Upper lobe of left lung (tissue), 6 donors: ENCODE results near the gene DGCR8. TPM values are rescaled to one million over a fixed set of nuclear protein-coding genes. Genes with fewer than 3 reads are reported as not detected.

Experiments
- ATAC-seq, 2 donors: fragments of 200-7000 bp; cut with Tn5 transposase; one replicate each; pipeline ENCODE4 v1.9.1; 2022; ENCODE audit warnings: mild to moderate bottlenecking in 2 of 2, moderate library complexity in 2 of 2; ENCODE audit not compliant: low FRiP score in 2 of 2
- DNase-seq, 2 donors: peaks; one replicate each; pipeline ENCODE4 v3.0.0-alpha.2; 2019 to 2020
- H3K27ac ChIP-seq, 4 donors: fragments of 200-600 bp; sonication (generic); one replicate each; pipeline ENCODE4 v1.5.1; 2016 to 2019
- H3K27me3 ChIP-seq, 4 donors: fragments of 200-600 bp; sonication (generic); one replicate each; pipeline ENCODE4 v1.5.1; 2017 to 2019
- H3K36me3 ChIP-seq, 4 donors: fragments of 200-600 bp; sonication (generic); one replicate each; pipeline ENCODE4 v1.5.1; 2016 to 2019
- H3K4me1 ChIP-seq, 4 donors: fragments of 200-600 bp; sonication (generic); one replicate each; pipeline ENCODE4 v1.5.1; 2018 to 2019
- H3K4me3 ChIP-seq, 4 donors: fragments of 200-600 bp; sonication (generic); one replicate each; pipeline ENCODE4 v1.5.1; 2017 to 2019; ENCODE audit warnings: mild to moderate bottlenecking in 2 of 4, moderate library complexity in 1 of 4
- H3K9me3 ChIP-seq, 4 donors: fragments of 200-600 bp; sonication (generic); one replicate each; pipeline ENCODE4 v1.5.1; 2018 to 2019
- EP300 ChIP-seq, 4 donors: sonication (generic); formaldehyde crosslinking; IDR thresholded peaks; one replicate each; pipeline ENCODE4 v1.5.1; 2017; ENCODE audit warnings: antibody characterized with exemption in 4 of 4, control low read depth in 2 of 4
- POLR2A ChIP-seq, 4 donors: fragments of 450-650 bp; IDR thresholded peaks; one replicate each; pipeline ENCODE4 v1.5.1; 2016 to 2017; ENCODE audit warnings: antibody characterized with exemption in 4 of 4, mild to moderate bottlenecking in 2 of 4
- POLR2AphosphoS5 ChIP-seq, 2 donors: sonication (generic); formaldehyde crosslinking; IDR thresholded peaks; one replicate each; pipeline ENCODE4 v1.5.1; 2017; ENCODE audit warnings: antibody characterized with exemption in 2 of 2
- WGBS, 2 donors: methylation state at CpG; one replicate each; pipeline ENCODE4 v1.1.5; 2017 to 2018; 5-methylcytosine and 5-hydroxymethylcytosine counted together
- total RNA-seq, 6 donors: library from RNA; depleted of rRNA in 4 of 6; stranded (reverse); fragments of >200 nt in 4 of 6; gene quantifications; one replicate each; pipeline versions ENCODE4 v1.1.0 to v1.2.1, GENCODE V29; 2016 to 2021
- TF ChIP-seq, protein P1 (sequence below), 6 experiments: fragments of 450-650 bp in 4 of 6; fragments of 200-600 bp in 2 of 6; sonication (generic) in 2 of 6; IDR thresholded peaks; one replicate each; pipeline ENCODE4 v1.5.1; 2016 to 2019; ENCODE audit warnings: antibody characterized with exemption in 6 of 6
- donor health status: DM: no; HTN: no; CAD: no; lungs with moderate emphysema.
- donor health status: DM: no; HTN: yes; CAD: no; lungs with severe emphysema.

DGCR8 gene
- total RNA-seq, 6 donors from 2014 or later = 27.7 to 95.3 (median 33.1) TPM

DNA sequence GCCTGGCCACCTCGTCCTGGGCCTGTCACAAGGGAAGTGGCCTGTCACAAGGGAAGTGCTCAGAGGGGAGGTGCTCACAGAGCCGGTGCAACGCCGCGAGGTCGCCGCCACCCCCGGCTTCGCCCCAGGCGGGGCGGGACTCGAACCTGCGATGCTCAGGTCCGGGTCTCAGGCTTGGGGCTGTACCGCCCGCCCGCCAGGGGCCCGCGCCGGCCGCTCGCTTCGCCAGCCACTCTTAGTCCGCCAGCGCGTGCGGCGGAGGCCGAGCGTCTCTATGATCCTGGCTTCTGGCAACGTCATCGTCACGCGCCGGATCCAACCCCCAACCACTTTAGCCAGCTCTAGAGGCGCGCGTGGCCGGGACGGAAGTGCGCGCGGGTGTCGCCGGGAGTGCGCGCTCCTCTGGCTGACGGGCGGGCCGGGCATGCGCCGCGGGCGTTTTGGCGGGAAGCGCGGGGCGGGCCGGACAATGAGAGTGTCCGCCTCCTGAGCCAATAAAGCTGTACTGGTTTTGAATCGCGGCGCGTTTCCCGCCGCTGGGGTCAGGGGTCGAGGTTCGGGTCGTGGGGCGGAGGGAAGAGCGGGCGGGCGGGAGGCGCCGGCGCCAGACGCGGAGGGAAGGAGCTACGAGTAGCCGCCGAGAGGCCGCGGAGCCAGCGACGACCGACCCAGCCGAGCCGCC is 37.1 kb downstream of the DGCR8 start, which contains the start of gene TRMT2A:
Gene TRMT2A, minus strand, starts transcription at position 276 of the 682 bp plus-strand sequence. CDS start 320 bp downstream, outside the sequence.
- H3K27ac ChIP-seq = peak within 1 kb of the TSS; percentile 84 to 91 (median 87)
- peak; percentile 94 to 96 for ATAC-seq
- H3K9me3 ChIP-seq = no peaks in the 10 kb centered on the region
- H3K36me3 ChIP-seq = peaks cover 9 to 70% (median 45%) of the 10 kb centered on the region in 4 donors
- 0 to 7% methylated on average over 6 to 55 of the region's 88 CpGs for WGBS, 2 donors
- TF ChIP-seq EP300 (IDR thresholded peaks at IDR 0.05) (peak in 1 of 4 donors; percentile 60), POLR2AphosphoS5 (IDR thresholded peaks at IDR 0.05) (peak; percentile 77 to 92), POLR2A (IDR thresholded peaks at IDR 0.05) (peak in 2 of 4 donors; percentile 41 to 75)
- TF ChIP-seq, protein P1, sequence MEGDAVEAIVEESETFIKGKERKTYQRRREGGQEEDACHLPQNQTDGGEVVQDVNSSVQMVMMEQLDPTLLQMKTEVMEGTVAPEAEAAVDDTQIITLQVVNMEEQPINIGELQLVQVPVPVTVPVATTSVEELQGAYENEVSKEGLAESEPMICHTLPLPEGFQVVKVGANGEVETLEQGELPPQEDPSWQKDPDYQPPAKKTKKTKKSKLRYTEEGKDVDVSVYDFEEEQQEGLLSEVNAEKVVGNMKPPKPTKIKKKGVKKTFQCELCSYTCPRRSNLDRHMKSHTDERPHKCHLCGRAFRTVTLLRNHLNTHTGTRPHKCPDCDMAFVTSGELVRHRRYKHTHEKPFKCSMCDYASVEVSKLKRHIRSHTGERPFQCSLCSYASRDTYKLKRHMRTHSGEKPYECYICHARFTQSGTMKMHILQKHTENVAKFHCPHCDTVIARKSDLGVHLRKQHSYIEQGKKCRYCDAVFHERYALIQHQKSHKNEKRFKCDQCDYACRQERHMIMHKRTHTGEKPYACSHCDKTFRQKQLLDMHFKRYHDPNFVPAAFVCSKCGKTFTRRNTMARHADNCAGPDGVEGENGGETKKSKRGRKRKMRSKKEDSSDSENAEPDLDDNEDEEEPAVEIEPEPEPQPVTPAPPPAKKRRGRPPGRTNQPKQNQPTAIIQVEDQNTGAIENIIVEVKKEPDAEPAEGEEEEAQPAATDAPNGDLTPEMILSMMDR (IDR thresholded peaks at IDR 0.05) = peak in 4 of 6 experiments; percentile 22 to 54 (median 40)
- DNase-seq = peak; percentile 97 to 99
- H3K4me1 ChIP-seq = peaks cover 24 to 36% (median 35%) of the 10 kb centered on the region in 4 donors
- H3K4me3 ChIP-seq = peak within 1 kb of the TSS; percentile 90 to 98 (median 92)
- no peaks in the 10 kb centered on the region for H3K27me3 ChIP-seq

DNA sequence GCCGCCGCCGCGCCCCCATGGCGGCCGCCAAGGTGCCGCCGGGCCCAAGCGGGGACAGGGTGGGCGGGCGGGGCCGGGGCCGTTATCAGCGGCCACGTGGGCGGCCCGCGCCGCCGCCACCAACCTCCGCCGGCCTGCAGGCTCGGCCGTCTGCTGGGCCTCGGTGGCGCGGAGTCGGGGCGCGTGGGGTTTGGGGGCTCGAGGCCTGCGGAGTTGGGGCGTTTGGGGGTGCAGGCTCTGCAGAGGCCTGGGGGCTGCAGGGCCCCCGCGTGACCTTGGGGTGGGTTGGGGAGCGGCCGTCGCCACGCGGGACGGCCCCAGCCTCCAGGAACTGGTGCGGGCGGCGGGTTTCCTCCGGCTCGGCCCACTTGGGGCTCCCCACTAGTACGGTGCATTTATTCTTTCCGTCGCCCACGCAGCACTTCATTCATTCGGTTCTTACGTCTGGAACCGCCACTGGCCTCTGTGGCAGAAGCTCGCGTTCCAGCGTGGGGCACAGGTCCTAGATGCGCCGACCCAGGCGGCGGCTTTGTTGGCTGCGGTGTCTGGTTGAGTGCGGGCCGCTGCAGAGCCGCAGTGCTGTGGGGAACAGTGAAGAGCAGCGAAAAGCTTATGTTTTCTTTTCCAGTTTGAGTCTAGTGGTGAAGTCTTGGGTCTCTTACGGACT is 37.7 kb downstream of the DGCR8 start:
- peaks cover 9 to 67% (median 42%) of the 10 kb centered on the region in 4 donors for H3K36me3 ChIP-seq

DNA sequence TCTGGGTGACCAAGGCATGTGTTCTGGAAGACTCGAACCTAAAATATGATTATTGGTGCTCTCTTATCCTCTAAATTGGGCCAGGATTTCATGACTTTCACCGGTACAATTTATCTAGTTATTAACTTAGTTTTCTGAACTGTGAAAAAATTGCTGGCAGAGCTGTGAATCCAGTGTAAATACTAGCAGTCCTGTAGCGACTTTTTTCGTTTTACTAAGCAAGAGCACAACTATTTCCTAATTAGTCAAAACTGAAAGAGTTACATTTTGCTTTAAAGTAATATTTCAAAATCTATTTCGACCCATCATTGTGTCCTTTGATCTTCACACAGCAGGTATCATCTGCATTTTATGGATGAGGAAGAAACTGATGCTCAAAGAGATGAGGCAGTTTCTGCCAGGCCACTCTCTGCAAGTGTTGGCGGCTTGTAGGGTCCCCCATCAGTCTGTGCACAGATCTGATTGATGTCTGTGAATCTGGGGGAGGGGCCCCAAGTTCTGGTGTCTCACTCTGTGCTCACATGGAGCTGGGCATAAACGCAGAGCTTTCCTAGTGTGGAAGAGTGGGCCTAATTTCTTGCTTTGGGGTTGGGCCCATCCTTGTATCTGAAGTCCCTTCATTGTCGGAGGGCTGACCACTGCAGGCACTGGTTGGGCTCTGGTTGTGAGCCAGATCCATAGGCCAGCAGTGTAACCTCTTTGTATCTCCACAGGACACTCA is 38.4 kb downstream of the DGCR8 start:
- H3K27ac ChIP-seq = peak overlapping the region; percentile 84 to 91 (median 87)
- H3K9me3 ChIP-seq = no peaks in the 10 kb centered on the region
- no peaks in the 10 kb centered on the region for H3K27me3 ChIP-seq
- H3K36me3 ChIP-seq = peaks cover 9 to 62% (median 37%) of the 10 kb centered on the region in 4 donors
- 19 to 22% methylated on average over 7 to 8 of the region's 8 CpGs for WGBS, 2 donors
- DNase-seq = no peak
- peaks cover 24 to 39% (median 35%) of the 10 kb centered on the region in 4 donors for H3K4me1 ChIP-seq
- peak overlapping the region; percentile 90 to 98 (median 92) for H3K4me3 ChIP-seq
- no peak for TF ChIP-seq POLR2A (IDR thresholded peaks at IDR 0.05)
- no peak for TF ChIP-seq EP300 (IDR thresholded peaks at IDR 0.05)
- TF ChIP-seq POLR2AphosphoS5 (IDR thresholded peaks at IDR 0.05) = no peak
- TF ChIP-seq, protein P1 (IDR thresholded peaks at IDR 0.05) = no peak
- no peak for ATAC-seq

More for the DNA sequence above, 37.7 kb downstream of the DGCR8 start:
- WGBS, 2 donors = 0 to 1% methylated on average over 17 to 32 of the region's 66 CpGs
- peak overlapping the region; percentile 84 to 91 (median 87) for H3K27ac ChIP-seq
- no peak for DNase-seq
- H3K9me3 ChIP-seq = no peaks in the 10 kb centered on the region
- TF ChIP-seq POLR2AphosphoS5 (IDR thresholded peaks at IDR 0.05) (no peak), POLR2A (IDR thresholded peaks at IDR 0.05) (no peak), EP300 (IDR thresholded peaks at IDR 0.05) (no peak)
- TF ChIP-seq, protein P1 (IDR thresholded peaks at IDR 0.05) = no peak
- no peak for ATAC-seq
- H3K27me3 ChIP-seq = no peaks in the 10 kb centered on the region
- peaks cover 24 to 39% (median 35%) of the 10 kb centered on the region in 4 donors for H3K4me1 ChIP-seq
- H3K4me3 ChIP-seq = peak overlapping the region; percentile 90 to 98 (median 92)

DNA sequence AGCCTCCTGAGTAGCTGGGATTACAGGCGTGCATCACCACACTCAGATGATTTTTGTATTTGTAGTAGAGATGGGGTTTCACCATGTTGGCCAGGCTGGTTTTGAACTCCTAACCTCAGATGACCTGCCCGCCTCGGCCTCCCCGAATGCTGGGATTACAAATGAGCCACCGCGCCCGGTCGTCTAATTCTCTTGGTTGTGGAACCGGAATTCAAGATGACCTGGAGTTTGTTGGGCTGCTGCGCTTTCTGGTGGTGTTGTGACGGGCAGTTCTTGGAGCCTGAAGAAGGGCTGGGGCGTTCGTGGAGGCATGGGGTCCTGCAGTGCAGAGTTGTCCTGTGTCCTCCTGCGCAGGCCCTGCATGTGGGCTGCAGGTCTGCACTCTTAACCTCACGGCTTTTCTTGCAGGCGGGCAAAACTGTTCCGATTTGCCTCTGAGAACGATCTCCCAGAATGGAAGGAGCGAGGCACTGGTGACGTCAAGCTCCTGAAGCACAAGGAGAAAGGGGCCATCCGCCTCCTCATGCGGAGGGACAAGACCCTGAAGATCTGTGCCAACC is 41.9 kb downstream of the DGCR8 start:
- no peak for ATAC-seq
- H3K4me3 ChIP-seq = no peak overlapping the region
- peaks cover 6 to 71% (median 55%) of the 10 kb centered on the region in 4 donors for H3K36me3 ChIP-seq

More for the DNA sequence above, 41.9 kb downstream of the DGCR8 start:
- Histone ChIP-seq H3K27ac (no peak overlapping the region), H3K9me3 (no peaks in the 10 kb centered on the region), H3K27me3 (no peaks in the 10 kb centered on the region), H3K4me1 (peaks cover 12 to 24% (median 20%) of the 10 kb centered on the region in 4 donors)
- 95 to 96% methylated on average over 20 to 22 of the region's 22 CpGs for WGBS, 2 donors
- peak in 1 of 2 donors; percentile 27 for DNase-seq
- TF ChIP-seq POLR2AphosphoS5 (IDR thresholded peaks at IDR 0.05) (no peak), POLR2A (IDR thresholded peaks at IDR 0.05) (no peak), EP300 (IDR thresholded peaks at IDR 0.05) (no peak)
- TF ChIP-seq, protein P1 (IDR thresholded peaks at IDR 0.05) = no peak
